HG02852 (cell line): ENCODE data around the gene SMIM22.

ENCODE experiments used
- ATAC-seq: cut with Tn5 transposase; IDR thresholded peaks from one replicate; pipeline ENCODE4 v1.9.1; 2021; ENCODE audit warnings: mild to moderate bottlenecking, moderate library complexity; ENCODE audit not compliant: unreplicated experiment

Gene SMIM22

DNA sequence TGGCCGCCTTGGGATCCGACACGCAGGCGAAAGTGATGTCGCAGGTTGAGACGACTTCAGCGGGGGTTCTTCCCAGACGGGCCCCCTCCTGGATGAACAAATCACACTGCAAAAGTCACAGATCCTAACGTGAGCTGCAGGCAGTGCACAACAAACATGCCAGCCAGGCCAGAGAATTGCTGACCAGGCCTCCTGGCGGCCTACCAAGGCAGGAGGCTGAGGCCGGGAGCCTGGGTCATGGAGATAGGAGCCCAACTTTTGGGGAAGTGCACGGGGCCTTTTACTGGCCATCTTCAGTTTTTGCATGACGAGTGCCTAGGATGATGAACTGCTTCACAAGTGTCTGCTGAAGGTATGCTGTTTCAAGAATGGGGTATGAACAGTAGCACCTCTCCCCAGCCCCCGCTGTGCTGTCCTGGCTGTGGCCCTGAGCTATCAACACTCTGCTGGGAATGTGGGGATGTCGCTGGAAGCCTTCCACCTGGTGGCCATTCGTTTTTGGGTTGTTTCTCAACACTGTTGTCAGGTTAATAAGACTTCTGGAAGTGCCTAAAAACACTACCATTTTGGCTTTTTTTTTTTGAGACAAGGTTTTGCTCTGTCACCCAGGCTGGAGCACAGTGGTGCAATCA, 19.5 kb downstream of the SMIM22 start:
- ATAC-seq: no peak

DNA sequence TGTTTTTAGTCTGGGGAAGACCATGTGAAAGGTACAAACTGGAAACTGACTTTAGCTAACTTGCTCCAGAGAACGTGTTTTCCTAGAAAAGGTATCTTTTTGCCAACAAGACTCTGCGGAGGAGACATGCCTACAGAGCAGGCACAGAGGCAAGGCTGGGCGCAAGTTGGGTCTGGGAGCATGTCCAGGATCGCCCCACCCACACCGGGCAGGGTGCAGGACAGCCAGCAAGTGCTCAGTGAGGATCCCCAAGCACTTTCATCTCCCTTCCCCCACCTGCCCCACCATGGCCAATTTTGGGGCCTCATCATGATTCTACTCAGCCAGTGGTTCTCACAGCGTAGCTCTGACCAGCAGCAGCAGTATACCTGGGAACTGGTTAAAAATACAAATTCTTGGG, 25.5 kb downstream of the SMIM22 start:
- no peak for ATAC-seq

DNA sequence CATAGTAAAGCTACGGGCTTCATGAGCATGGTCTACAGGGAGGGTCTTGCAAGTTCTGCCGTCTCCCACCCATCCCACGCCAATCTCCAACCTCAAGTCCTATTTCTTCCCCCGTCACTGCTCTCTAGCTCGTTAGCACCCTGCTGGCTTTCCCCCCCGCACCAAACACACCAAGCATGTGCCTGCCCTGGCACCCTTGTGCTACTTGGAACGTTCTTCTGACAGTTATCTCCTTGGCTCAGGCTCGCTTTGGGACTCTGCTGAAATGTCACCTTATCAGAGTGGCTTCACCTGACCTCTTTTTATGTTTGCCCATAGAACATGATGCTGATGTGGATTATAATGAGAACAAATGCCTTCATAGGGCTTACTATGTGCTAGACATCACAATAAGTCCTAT, 30.0 kb downstream of the SMIM22 start:
- no peak for ATAC-seq

DNA sequence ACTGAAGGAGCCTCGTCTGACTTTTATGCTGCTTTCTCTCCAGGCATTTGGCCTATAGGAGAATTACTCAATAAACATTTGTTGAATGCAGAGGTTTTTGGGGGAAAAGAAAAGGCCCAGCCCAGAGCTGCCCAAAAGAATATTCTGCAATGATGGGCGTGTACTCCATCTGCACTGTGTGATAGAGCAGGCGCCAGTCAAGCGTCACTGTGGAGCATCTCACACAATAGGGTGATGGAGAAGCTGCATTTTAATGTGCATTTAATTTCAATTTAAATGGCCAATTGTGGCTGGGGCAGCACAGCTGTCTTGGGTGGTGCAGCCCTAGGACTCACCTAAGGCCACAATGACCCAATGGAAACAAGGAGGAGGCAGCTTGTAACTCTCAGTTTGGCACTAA, 31.4 kb downstream of the SMIM22 start:
- ATAC-seq: no peak

DNA sequence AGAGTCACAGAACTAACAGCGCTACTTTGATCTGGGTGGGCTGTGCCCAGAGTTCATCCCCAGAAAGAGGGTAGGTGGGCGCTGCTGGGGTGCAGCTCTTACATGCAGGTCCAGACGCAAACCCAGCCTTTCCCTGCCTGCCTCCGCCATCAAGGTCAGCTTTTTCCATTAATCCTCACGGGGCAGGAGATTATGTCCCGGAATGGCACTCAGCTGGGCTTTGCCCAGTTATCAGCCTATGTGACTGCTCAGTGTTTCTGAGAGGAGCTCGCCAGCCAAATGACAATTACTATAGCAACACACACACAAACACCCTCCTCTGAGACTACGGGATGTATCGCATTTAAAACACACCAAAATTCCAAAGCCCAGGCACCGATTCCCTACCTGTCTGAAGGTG, 31.8 kb downstream of the SMIM22 start:
- no peak for ATAC-seq

DNA sequence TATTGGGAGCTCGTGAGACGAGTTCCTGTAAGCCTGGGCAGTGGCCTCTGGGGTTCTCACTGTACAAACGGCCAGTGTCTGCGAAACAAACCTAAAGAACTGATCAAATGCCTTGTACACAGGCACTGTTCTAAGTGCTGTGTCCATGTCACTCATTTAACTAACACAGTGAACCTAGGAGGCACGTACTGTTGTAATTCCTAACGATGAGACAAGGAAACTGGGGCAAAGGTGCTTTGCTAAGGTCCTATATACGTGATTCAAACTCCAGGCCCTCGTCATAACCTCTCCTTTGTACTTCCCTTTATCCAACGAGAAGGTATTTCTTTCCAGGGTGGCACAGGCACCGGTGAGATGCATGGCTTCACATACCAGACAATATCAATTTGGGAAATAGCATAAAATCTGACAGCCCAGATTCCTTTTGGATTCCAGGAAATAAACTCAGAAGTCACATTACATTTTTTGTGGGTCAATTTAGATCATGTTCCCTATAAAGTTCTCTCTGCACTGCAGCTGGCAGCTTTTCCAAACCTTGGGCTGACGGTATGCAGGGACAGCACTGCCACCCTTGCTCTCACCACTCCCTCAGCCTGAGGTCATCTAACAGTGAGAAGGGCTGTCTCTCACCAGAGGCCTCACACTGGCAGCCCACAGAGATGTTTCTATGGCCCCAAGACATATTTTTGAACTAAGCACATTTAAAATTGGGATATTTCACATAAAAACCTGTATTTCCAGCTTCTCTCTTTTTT, 33.6 kb downstream of the SMIM22 start:
- ATAC-seq: no peak

DNA sequence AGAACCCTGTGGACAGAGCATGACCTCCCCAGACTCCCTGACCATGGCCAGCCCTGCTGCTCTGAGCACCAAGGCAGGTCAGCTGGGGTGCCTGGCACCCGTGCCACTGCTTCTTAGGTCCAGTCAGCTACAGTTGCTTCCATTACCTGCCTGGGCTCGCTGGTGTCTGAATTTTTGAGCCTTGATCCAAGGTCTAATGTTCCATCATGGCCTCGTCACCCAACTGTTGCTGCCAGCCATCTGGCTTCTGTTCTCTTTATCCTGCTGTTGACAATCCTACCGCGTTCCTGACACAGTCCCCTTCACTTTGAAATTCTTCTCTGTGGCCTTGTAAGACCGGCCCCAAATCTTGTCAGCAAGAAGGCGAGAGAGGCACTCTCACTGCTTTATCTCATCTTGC, 35.2 kb downstream of the SMIM22 start:
- no peak for ATAC-seq

DNA sequence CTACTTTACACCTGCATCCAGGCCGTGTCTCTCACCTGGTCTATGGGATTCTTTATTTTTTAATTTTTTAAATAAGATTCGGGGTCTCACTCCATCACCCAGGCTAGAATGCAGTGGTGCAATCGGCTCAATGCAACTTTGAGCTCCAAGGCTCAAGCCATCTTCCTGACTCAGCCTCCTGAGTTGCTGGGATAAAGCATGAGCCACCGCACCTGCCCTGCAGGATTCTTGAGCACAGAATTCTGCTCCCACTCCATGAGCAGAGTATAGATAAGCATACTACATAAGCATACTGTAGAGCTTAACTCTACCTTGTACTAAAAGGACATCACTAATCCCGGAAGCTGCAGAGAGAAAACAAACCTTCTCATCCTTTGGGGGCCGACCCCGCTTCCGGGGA, 36.4 kb downstream of the SMIM22 start:
- no peak for ATAC-seq

DNA sequence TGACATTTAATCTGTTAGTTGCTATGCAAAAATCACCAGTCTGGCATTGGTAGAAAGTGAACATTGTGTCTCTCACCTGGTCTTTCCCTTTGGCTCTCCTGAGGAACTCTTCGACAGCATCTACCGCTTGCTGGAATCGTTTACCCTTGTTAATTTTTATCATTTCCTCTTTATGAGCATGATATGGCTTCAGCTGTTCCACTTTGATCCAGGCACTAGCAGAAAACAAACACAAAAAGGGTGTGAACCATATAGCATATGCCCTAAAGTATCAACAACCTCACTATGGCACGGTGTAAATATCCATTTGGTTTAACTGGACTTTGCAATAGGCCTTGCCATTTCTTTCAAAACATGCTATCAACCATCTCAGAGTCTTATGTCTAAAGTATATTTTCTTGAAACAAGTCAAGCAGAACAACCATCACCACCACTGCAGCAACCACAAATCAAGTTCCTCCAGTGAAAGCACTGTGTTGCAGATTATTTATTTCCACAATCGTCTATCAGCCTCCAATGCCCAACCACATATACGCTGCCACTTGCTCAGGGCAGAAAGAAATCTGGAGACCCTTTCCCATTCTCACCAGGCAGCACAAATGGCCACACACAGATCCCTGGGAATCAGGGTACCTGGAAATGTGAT, 37.7 kb downstream of the SMIM22 start:
- no peak for ATAC-seq

DNA sequence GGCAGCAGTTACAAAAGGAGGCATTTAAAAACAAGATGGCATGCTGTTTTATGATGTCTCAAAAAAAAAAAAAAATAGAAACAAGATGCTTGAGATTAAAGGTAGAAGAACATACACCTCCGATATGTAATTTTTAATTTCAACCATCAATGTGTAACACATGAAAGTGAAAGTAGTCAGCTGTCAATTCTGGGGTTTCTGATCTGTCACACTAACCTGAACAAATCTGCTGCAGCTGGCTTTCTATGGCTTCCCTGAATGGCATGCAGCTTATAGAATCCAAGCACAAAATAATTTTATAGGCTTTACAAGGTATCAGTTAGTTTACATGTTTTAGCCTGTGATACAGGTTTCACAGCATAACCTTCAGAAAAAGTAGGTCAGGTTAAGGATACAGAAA, 38.4 kb downstream of the SMIM22 start:
- ATAC-seq: no peak

DNA sequence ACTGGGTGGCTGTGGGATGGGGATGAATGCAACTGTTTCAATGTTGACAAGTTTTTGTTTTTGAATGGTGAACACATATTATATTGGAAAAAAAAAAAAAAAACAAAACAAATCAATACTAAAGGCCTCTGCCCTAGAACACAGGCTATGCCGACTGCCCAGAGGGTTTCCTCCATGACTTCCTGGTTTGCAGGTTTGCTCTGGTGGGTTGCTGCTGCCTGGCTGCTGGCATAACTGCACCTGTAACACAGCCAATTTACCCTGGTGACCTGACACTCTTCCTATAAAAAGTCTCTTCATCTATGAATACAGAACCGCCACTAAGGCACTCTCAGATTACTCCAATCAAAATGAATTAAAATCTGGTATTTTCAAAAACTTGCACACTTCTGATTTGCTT, 41.6 kb downstream of the SMIM22 start:
- no peak for ATAC-seq

DNA sequence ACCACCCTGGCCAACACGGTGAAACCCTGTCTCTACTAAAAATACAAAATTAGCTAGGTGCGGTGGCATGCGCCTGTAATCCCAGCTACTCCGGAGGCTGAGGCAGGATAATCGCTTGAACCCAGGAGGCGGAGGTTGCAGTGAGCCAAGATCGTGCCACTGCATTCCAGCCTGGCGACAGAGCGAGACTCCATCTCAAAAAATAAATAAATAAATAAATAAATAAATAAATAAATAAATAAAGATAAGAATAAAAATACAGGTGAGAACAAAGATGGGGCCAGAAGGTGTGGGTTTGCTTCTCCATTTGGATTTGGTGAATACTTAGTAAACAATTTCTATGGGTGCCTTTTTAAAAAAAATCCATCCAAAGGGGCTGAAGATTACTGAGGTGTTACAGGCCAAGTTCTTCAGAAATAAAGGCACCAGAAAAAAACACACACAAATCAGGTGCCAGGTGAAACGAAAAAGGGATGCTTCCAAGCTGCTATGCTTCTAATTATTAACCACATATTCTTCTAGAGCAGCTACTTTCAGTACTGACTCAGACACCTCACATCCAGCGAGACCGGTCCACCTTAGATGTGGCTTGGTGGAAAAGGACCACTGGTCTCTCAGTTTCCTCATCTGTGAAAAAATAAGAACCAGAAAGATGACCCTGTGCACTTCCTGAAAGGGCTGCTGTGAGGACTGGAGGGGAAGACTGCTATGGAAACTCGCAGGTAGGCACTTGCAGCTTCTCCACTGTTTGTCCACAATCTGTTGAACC, 42.7 kb downstream of the SMIM22 start:
- no peak for ATAC-seq

DNA sequence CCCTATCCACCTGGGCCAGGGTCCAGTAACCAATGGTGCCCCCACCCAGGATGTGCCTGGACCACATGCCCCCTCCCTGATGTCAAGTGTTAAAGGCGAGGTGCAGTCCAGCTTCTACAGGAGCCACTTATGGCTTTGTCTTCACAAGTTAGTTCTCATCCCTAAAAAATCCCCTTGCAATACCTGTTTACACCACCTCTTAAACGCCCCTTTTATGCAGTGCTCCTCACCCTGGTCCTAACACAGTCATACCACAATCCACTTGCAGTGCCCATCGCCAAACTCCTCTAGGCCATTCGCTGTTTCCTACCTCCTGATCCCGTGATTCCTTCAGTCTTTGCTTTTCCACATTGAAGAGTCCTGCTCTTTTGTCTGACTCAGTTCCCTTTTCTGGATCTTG, 44.8 kb downstream of the SMIM22 start:
- no peak for ATAC-seq

DNA sequence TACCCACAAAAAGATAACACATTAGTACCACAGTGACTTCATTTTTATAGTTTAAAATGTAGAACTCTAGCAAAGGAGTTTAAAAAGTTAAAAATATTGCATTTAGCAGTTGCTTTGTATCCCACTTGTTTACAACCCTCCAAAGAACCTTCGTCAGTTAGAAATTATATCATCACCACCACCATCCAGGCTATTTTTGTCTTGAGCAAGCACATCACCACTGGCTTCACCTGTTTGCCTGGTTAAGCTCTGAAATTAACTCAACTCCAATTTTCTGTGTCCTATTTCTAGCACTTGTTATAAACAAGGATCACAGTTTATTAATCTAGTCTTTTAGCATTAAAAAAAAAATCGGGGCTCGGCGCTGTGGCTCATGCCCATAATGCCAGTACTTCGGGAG, 45.8 kb downstream of the SMIM22 start:
- no peak for ATAC-seq
